ENCODE data around the gene PLCL1.

DNA sequence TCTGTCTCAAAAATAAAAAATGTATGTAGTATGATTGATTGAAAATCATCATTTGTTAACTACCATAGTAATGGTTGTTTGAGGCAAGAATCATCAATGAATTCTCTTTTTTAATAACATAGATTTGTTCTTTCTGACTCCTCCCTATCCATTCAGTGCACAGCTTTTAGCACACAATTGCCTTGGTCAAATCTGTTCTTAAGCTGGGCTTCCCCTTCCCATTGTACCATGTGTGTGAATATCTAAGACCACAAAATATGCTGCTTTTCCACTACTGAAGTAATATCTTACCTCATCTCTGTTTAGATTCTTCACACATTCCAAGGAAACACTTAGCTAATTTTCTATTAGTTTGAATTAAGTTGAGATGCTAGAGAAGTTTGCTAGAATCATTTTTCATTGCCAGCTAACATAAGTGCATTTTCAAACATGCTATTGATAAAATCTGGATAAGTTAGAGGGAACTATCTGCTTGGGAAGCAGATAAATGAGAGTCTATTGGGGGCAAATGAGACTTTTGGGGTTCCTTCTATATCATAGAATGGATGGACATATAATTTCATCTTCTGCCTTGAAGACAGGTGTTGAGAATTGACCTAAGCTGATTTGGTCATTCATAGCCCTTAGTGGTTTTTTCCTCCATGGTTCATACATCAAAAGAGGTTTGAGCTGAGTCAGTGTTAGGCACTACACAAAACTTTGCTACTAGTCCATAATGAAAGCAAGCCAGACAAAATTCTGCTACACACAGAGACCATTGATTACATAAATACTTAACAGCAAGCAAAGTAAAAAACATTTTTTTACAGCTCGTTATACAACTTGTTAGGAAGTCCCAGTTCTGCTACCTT lies 231.9 kb downstream of the PLCL1 start:
- TF ChIP-seq PKNOX1 (IDR thresholded peaks at IDR 0.05) (no peak), TARDBP (IDR thresholded peaks at IDR 0.05) (no peak), BHLHE40 (IDR thresholded peaks at IDR 0.05; ENCODE audit: borderline replicate concordance) (no peak), ZNF384 (IDR thresholded peaks at IDR 0.05) (no peak), SUZ12 (IDR thresholded peaks at IDR 0.05) (no peak), FOXK2 (IDR thresholded peaks at IDR 0.05) (no peak), FOXA1 (IDR thresholded peaks at IDR 0.05) (no peak), SP1 (IDR thresholded peaks at IDR 0.05) (no peak), LEF1 (IDR thresholded peaks at IDR 0.05; ENCODE audit: borderline replicate concordance) (no peak), L3MBTL2 (conservative IDR thresholded peaks at IDR 0.05) (no peak), HDGF (IDR thresholded peaks at IDR 0.05; ENCODE audit: borderline replicate concordance) (no peak)
